KOPT-K1 (cell line): ENCODE measurements around the gene INPP4B.

Experiments used
- H3K27ac ChIP-seq: fragments of 200-600 bp; sonication (generic); 2 replicates; pipeline ENCODE4 v1.5.1; 2016; ENCODE audit warnings: antibody characterized with exemption, mild to moderate bottlenecking, low read depth, low read length; ENCODE audit not compliant: poor library complexity, severe bottlenecking
- H3K36me3 ChIP-seq: fragments of 200-600 bp; sonication (generic); 2 replicates; pipeline ENCODE4 v1.5.1; 2017; ENCODE audit warnings: antibody characterized with exemption, mild to moderate bottlenecking, low read length, moderate library complexity; ENCODE audit not compliant: insufficient read depth
- H3K9me3 ChIP-seq: fragments of 200-600 bp; sonication (generic); 2 replicates; pipeline ENCODE4 v1.5.1; 2017; ENCODE audit warnings: antibody characterized with exemption, low read length, mild to moderate bottlenecking; ENCODE audit not compliant: insufficient read depth, poor library complexity, severe bottlenecking

Gene INPP4B

GRCh38 chr4:142348613-142349021 lies 497.5 kb downstream of the INPP4B start:
- Histone ChIP-seq H3K36me3 (no peaks in the 10 kb centered on the region), H3K9me3 (no peaks in the 10 kb centered on the region), H3K27ac (no peak overlapping the region)

- no peaks in the 10 kb centered on the region for H3K9me3 ChIP-seq
- no peaks in the 10 kb centered on the region for H3K36me3 ChIP-seq
- H3K27ac ChIP-seq = no peak overlapping the region
These were observed 498.9 kb downstream of the INPP4B start for GRCh38 chr4:142347241-142347640.

- Histone ChIP-seq H3K9me3 (peaks cover 5% of the 10 kb centered on the region), H3K27ac (no peak overlapping the region), H3K36me3 (no peaks in the 10 kb centered on the region)
These were observed 500.2 kb downstream of the INPP4B start for GRCh38 chr4:142345924-142346323.

GRCh38 chr4:142341268-142341667 lies 504.8 kb downstream of the INPP4B start:
- H3K27ac ChIP-seq = no peak overlapping the region

GRCh38 chr4:142339053-142339452 lies 507.0 kb downstream of the INPP4B start:
- Histone ChIP-seq H3K27ac (no peak overlapping the region), H3K9me3 (peaks cover 16% of the 10 kb centered on the region), H3K36me3 (no peaks in the 10 kb centered on the region)

More at GRCh38 chr4:142341268-142341667, 504.8 kb downstream of the INPP4B start:
- Histone ChIP-seq H3K36me3 (no peaks in the 10 kb centered on the region), H3K9me3 (peaks cover 9% of the 10 kb centered on the region)

- H3K27ac ChIP-seq = no peak overlapping the region
- peaks cover 12% of the 10 kb centered on the region for H3K9me3 ChIP-seq
- no peaks in the 10 kb centered on the region for H3K36me3 ChIP-seq
These were observed 509.7 kb downstream of the INPP4B start for GRCh38 chr4:142336251-142336934.

- Histone ChIP-seq H3K36me3 (no peaks in the 10 kb centered on the region), H3K9me3 (peaks cover 12% of the 10 kb centered on the region), H3K27ac (no peak overlapping the region)
These were observed 511.2 kb downstream of the INPP4B start for GRCh38 chr4:142334931-142335330.

- H3K9me3 ChIP-seq = peaks cover 11% of the 10 kb centered on the region
- H3K36me3 ChIP-seq = no peaks in the 10 kb centered on the region
- no peak overlapping the region for H3K27ac ChIP-seq
These were observed 514.5 kb downstream of the INPP4B start for GRCh38 chr4:142331646-142332045.

GRCh38 chr4:142331132-142331531 lies 515.0 kb downstream of the INPP4B start:
- H3K9me3 ChIP-seq = peaks cover 6% of the 10 kb centered on the region
- H3K27ac ChIP-seq = no peak overlapping the region
- H3K36me3 ChIP-seq = no peaks in the 10 kb centered on the region

- H3K9me3 ChIP-seq = no peaks in the 10 kb centered on the region
- no peak overlapping the region for H3K27ac ChIP-seq
- H3K36me3 ChIP-seq = no peaks in the 10 kb centered on the region
These were observed 515.8 kb downstream of the INPP4B start for GRCh38 chr4:142330311-142330710.

GRCh38 chr4:142329313-142329712 lies 516.8 kb downstream of the INPP4B start:
- H3K27ac ChIP-seq = no peak overlapping the region
- no peaks in the 10 kb centered on the region for H3K36me3 ChIP-seq

GRCh38 chr4:142326181-142326580 lies 519.9 kb downstream of the INPP4B start:
- Histone ChIP-seq H3K27ac (no peak overlapping the region), H3K9me3 (no peaks in the 10 kb centered on the region), H3K36me3 (no peaks in the 10 kb centered on the region)

More at GRCh38 chr4:142329313-142329712, 516.8 kb downstream of the INPP4B start:
- no peaks in the 10 kb centered on the region for H3K9me3 ChIP-seq

GRCh38 chr4:142324572-142324971 lies 521.5 kb downstream of the INPP4B start:
- no peaks in the 10 kb centered on the region for H3K9me3 ChIP-seq

GRCh38 chr4:142322996-142323395 lies 523.1 kb downstream of the INPP4B start:
- Histone ChIP-seq H3K9me3 (no peaks in the 10 kb centered on the region), H3K36me3 (no peaks in the 10 kb centered on the region), H3K27ac (no peak overlapping the region)

More at GRCh38 chr4:142324572-142324971, 521.5 kb downstream of the INPP4B start:
- H3K36me3 ChIP-seq = no peaks in the 10 kb centered on the region
- no peak overlapping the region for H3K27ac ChIP-seq

GRCh38 chr4:142318280-142318679 lies 527.8 kb downstream of the INPP4B start:
- Histone ChIP-seq H3K27ac (no peak overlapping the region), H3K9me3 (no peaks in the 10 kb centered on the region)

GRCh38 chr4:142316913-142317312 lies 529.2 kb downstream of the INPP4B start:
- Histone ChIP-seq H3K27ac (no peak overlapping the region), H3K36me3 (no peaks in the 10 kb centered on the region; the same call in 1 of the 2 replicates), H3K9me3 (no peaks in the 10 kb centered on the region)

More at GRCh38 chr4:142318280-142318679, 527.8 kb downstream of the INPP4B start:
- no peaks in the 10 kb centered on the region for H3K36me3 ChIP-seq
